NCI-H226 (cell line): ENCODE measurements around the gene TRAPPC3.

Experiments used
- DNase-seq: peaks from one replicate; pipeline ENCODE4 v3.0.0-alpha.2; 2015

The TRAPPC3 gene

DNA sequence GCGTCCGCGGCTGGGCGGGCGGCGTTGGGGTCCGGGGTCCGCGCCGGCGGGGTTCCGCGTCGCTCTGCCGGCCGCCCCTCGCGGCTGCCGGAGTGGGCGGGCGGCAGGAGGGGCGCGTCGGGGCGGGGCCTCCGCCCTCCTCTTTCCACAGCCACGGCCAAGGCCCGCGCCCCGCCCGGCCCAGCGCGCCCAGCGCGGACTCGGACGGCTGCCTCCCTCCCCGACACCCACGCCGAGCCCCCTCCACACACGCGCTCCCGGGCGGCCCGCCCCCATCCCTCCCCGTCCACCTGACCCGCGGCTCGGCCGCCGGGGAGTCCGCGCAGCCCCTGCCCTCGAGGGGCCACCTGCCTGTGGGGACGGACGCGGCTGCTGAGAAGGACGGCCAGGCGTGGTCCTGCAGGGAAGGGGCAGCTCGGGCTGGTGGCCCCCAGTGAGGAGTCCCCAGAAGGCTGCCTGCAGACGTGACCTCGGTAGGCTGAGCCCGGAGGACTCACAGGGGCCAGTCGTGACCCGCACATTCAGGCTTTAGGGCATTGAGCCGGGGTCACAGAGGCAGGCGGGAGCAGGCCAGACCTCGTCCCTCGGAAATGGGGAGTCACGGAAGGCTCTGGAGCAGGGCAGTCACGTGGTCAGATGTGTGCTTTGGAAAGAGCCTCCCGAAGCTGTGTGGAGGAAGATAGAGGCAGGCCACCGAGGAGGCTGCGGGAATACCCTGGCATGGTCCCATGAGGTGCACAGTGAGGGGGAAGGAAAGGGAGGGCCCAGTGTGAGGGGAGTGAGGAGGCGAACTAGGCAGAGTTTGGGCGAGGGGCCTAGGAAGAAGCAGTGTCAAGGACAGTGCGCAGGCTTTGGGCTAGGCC is 23.9 kb downstream of the TRAPPC3 start, which contains the start of gene COL8A2:
TSS of gene COL8A2 (minus strand) at position 94 of the 863 bp plus-strand sequence. CDS start 24,980 bp downstream, outside the sequence.
- DNase-seq, result no peak

DNA sequence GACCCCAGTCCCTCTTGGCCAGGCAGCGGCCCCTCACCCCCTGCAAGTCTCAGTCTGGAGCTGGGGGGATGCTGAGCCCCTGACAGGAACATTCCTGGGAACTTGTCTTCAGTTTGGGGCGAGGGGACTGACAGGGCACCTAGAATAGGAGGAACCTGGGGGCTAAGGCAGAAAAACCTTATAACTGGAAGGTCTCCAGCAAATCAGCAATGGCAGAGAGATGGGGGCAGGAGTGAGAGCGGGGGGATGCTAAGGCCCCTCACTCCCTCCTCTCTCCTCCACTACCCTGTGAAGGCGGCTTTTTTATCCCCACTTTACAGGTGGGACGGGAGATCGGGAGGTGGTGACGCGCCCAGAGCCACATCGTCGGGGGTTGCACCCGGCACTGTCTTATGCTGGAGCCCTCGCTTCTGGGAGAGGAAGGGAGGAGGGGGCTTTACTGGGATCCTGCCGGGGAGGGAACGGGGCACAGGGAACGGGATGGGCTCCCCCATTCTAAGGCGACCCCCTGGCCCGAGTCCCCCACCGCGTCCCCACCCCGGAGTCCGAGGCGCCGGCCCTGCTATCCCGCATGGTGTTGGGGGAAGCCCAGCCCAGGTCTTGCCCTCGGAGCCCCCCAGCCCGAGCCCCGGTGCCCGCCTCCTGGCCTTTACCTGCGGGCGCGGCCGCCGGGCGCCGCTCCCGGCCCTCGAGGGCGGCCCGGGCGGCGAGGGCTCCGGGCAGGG is 24.7 kb downstream of the TRAPPC3 start:
- DNase-seq, result no peak

DNA sequence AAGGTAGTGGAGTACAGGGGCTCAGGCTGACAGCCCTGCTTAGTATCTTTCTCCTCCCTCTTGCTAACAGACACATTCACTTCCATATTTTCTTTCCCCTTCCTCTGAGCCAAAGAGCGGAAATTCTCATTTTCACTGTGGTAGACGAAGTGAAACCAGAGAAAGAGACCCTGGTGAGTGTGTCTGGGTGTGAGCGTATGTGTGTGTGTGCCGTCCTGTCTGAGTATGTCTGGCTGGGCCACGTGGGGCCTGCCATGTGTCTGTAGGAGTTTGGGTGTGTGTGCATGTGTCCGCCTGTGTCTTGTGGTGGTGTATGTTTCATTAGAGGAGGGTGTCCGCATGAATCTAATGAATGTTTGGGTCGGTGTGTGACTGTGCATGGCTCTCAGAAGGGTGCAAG is 25.9 kb downstream of the TRAPPC3 start:
- DNase-seq, result no peak

DNA sequence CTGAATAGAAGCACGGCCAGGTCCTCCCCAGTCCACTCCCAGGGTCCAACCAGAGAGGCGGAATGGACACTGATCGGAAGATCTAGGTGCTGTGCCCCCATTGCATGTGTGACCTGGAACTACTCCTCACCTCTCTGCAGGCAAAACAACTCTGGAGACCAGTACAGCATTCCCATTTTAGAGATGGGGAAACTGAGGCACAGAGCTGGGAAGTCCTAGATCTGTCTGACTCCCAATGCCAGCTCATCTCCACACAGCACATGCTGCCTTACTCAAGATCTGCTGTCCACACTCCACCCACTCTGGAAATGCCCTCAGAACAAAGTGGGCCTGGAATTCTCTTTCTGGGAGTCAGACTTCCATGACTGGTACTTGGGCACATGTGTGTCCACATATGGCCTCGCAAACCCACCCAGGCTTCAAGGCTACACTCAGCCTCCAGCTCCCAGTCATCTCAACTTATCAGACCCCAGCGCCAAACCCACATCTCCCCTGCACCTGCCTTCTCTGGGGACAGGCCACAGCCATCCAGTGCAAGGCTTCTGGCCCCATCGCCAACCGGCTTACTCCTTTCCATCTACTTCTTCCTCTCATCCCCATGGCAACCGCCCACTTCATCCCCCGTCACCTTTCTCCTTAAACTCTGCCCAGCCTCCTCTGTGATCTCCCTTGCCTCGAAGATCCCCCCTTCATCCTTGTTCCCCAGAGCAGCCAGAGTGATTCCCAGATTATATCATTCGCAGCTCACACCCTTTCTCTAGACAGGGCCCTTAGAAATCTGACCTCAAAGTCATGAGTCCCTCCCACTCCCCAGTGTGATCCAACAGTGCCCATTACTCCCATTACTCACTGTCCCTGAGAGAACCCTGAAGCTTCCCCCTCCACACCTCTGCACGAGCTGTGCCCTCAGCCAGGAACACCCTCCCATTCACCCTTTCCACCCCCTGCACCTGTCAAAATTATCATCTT is 26.9 kb downstream of the TRAPPC3 start:
- no peak for DNase-seq

DNA sequence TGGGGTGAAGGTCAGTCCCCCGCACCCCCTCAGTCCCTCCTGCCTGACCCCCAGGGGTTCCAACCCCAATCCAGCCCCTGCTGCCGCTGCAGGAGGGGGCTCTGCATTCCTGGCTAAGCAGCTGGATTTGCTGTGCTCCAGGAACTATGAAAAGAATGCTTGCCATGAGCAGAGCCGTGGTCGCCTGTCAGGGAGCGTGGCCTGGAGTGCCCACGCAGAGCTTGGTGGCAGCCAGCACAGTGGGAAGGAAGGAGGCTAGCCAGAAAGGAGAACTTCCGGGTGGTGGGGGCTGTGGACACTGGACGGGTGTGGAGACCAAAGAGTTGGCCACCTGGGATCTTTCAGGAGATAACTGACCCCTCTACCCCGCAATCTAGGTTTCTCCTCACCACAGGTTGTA is 29.8 kb downstream of the TRAPPC3 start:
- no peak for DNase-seq

DNA sequence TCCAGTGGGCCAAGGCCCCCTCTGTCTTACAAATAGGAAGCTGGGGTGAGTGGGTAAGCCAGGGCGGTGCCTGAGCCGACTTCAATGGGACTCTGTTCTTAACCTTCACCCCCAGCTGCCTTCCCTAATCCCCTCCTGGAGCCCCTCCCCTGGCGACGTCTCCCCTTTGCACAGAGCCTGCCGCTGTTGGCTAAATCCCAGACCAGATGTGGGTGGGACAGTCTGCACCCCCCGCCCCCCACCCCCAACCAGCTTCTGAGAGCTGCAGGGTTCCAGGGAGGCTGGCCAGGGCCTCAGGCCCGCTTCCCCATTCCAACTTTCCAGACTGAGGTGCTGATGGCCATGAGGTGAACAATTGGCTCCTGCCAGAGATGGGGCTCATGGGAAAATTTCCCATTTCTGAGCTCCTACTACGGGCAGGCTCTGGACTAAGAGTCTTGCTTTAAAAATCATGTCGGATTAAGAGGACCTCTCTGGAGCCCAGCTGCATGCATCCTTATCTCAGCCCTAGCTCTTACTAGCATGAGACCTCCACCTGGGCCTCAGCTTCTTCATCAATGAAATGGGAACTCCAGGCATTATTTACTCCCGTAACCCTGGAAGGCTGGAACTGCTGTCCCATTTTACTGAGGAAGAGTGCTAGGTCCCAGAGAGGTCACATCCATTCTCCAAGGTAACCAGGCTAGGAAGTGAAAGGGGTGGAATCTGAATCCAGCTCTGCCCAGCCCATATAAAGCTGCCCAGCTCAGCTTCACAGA is 30.7 kb downstream of the TRAPPC3 start:
- DNase-seq, result no peak

DNA sequence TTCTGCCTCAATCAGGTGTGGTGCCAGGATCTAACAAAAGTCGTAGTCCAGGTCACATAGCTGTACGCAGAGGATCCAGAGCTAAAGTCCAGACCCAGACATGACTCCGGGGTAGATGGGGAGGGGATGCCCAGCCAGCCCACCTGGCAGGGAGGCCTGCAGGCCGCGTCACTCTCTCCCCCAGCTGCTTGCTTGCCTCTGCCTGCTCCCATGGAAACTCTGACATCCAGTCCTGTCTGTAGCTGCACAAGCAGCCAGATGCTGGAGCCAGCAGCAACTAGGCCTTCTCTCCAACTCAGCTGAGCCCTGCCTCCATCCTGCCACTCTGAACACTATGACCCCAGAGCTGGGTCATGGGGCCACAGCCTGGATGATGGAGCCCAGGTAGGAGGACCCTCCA is 32.4 kb downstream of the TRAPPC3 start:
- DNase-seq, result no peak

DNA sequence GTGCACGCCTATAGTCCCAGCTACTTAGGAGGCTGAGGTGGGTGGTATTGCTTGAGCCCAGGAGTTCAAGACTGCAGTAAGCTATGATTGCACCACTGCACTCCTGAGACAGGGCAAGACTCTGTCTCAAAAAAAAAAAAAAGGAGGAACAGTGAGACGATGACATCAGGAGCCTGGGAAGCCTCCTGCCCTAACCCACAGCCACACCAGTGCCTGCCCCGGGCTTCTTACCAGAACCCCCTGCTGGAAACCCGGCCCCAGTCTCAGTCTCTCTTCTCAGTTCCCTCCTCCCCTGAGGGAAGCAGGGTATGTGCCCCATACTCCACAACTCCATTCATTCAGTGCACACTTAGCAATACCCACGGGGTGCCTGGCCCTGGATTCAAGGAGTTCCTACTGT is 33.4 kb downstream of the TRAPPC3 start:
- DNase-seq, result no peak

DNA sequence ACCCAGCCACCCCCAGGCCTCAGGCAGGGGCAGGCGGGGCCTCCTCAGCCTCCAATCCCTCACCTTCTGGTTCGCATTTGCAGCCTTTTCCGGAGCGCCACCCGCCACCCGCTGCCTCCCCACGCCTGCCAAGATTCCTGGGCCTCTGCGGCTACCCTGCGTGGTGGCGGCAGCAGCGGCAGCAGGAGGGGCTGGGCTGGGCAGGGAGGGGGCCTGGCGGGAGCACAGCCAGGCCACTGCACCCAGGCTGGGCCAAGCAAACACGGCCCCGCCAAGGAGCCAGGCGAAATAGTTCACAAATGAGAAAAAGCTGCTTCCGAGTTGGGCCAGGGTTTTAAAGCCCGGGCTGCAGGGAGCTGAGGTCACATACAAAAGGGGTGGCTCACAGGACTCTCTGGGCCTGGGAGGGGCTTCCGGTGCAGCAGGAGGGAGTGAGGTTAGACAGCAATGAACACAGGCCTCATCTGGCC is 34.1 kb downstream of the TRAPPC3 start:
- DNase-seq, result no peak

DNA sequence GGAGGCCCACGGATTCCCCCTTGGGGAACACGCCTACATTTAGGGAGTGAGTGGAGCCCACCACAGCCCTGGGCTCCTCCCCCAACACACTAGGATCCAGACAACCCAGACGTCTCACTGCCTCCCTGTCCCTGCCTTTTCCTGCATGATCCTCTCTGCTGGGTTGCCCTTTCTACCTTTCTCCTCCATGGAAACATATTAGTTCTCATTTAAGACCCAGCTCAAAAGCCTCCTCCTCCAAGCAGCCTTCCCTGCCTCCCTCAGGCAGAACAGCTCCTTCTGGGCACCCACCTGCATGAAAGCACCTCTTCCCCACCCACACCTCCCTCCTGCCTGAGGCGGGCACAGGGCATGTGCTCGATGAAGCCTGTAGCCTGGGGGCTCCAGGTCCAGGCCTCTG is 34.9 kb downstream of the TRAPPC3 start:
- no peak for DNase-seq

DNA sequence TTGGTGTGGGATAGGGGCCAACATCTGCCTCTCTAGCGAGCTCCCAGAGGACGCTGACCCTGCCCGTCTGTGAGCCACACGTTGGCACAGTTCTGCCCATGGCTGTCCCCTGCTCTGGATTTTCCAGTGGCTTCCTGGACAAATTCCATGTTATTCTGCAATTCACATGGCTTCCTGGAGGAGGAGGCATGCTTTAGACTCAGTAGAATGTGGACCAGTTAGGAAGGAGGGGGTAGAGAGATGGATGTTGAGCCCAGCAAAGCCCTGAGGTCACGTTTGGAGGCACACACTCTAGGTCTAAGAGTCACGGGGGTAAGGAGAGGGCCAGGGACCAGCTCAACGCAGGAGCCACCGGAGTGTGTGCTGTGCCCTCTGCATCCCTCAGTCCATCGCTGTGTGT is 36.5 kb downstream of the TRAPPC3 start:
- DNase-seq, result no peak

DNA sequence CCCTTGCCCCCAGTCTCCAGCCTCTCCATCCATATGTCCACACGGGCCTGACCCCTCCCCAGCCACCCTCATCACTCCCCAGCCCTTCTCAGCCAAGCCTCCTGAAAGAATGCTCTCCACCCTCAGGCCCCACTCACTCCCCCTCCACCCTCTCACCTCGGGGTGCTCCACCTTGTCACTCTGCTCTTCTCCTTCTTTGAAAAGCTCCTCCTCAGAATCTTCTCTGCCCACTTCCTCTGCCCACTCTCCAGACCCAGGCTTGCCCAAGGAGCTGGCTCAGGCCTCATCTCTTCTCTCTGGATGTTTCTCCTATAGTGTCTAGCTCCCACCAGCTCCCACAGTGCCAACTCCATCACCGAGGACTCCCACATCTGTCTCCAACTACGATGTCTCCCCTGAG is 38.1 kb downstream of the TRAPPC3 start:
- no peak for DNase-seq

DNA sequence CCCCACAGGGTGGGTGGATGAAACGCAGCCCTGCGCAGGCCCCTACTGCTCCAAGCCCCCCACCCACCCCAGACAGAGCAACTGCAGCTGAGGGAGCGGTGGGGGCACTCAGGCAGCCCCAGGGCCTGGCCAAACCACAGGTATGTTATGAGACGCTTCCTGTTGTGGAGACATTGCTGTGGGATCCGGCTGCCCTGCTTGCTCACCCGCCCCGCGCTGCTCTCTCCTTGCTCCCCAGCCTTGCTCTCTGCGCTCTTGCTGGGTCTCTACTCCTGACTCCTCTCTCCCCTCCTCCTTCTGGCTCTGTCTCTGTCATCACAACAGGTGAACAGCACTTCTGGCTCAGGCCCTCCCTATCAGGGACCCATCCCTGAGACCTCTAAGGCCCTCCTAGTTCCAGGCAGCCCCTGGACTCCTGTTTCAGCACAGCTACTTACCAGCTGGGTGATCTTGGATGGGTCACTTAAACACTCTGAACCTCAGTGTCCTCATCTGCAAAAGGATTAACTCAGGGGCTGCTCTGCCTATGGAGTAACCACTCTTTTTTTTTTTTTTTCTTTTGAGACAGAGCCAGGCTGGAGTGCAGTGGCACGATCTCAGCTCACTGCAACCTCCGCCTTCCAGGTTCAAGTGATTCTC is 40.1 kb downstream of the TRAPPC3 start:
- DNase-seq, result peak; percentile 73

DNA sequence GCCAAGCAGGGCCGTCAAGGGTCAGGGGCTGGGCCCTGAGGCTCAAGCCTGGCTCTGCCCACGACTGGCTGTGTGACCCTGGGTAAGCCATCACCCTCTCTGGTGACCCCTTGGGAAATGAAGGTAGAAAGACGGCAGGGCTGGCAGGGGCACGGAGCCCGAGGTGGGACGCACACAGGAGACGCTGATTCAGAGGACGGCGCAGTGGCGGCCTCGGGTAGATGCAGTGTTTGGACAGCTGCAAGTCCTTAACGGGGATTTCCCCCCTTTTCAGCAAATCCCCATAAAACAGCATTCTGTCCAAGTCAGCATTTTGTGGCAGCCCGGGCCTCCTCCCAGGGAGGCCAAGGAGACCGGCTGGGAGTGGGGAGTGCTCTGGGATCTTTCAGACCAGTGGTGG is 41.0 kb downstream of the TRAPPC3 start:
- DNase-seq, result no peak

DNA sequence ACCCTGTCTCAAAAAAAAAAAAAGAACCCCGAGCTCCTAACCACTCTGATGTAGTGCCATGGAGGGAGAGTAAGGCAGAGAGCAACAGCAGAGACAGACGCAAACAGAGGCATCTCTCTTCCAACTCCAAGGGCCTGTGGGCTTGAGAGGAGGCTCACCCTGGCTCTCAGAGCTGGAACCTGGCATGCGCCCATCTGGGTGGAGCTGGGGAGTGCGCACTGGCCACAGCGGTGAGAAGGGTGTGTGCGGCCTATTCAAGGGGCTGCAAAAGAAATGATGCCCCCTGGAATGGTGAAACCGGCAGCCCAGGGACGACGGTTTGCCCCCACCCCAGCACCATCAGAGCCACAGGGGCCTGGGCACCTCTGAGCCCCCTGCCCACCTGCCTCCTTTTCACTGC is 41.9 kb downstream of the TRAPPC3 start:
- no peak for DNase-seq

DNA sequence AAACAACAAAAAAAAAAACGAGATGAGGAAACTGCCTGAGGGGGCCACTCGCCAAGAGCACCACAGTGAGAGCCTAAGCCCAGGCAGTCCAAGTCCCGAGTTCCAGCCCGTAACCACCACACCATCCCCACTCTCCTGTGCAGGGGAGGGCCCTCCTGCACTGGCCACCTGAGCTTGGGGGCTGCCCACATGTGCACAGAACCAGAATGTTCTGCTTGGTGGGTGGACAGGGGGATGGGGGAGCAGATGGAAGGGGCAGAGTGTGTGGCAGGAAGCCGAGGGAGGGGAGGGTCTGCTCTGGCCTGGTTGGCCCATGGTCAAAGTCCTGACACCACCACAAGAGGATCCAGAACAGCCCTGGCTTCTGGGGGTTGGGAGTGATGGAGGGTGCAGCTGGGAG is 43.0 kb downstream of the TRAPPC3 start:
- DNase-seq, result no peak

DNA sequence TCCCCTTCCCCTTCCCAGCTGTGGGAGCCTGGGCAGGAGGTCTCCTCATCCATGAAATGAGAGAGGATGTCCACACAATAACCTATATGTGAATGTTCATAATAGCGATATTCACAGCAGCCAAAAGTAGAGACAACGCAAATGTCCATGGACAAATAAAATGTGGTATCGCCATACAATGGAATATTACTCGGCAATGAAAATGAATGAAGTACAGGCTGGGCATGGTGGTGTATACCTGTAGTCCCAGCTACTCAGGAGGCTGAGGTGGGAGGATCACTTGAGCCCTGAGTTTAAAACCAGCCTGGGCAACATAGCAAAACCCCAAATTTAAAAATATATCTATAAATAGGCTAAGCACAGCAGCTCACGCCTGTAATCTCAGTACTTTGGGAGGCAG is 47.7 kb downstream of the TRAPPC3 start:
- no peak for DNase-seq

DNA sequence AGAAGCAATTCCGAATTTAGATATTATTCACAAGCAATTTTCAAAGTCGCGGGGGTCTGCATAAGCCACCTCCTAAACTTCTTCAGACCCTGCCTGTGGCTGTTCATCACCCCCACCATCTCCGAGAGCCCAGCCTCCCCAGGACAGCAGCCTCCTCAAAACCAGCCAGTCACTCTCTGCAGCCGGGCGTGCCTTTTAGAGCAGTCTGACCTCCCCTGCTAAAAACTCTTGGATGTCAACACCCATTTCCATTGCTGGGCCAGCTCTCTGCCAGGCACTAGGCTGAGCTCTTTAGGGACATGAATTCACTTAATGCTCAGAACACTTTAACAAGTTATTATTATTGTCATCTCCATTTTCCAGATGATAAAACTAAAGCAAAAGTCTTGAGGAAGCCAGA is 48.9 kb downstream of the TRAPPC3 start:
- DNase-seq, result no peak

DNA sequence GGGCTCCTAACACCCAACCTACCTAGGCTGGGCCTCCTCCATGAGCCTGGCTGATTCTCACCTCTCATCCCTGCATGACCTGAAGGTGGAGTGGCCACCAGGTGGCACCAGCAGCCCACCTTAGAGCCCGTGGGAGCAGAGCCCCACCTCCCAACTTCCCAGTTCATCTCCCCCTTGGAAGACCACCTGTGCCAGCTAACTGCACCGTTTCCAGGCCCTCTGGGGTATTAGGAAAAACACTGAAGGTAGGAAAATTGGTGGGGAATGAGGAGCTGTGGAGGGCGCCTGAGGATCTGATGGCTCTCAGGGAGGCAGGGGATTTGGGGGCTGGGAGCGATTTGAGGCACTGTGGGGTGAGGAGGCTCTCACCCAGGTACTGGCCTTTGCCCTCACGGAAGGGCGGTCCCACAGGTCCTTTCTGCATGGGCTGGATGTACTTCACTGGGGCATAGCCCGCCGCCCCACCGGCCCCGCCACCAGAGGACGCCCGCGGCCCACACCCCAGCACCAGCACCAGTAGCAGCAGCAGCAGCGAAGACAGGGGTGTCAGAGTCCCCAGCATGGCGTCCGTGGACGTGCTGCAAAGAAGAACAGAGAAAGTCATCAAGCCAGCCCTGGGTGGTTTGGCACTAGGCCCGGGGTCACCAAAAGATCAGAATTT is 49.5 kb downstream of the TRAPPC3 start:
- peak; percentile 63 for DNase-seq

DNA sequence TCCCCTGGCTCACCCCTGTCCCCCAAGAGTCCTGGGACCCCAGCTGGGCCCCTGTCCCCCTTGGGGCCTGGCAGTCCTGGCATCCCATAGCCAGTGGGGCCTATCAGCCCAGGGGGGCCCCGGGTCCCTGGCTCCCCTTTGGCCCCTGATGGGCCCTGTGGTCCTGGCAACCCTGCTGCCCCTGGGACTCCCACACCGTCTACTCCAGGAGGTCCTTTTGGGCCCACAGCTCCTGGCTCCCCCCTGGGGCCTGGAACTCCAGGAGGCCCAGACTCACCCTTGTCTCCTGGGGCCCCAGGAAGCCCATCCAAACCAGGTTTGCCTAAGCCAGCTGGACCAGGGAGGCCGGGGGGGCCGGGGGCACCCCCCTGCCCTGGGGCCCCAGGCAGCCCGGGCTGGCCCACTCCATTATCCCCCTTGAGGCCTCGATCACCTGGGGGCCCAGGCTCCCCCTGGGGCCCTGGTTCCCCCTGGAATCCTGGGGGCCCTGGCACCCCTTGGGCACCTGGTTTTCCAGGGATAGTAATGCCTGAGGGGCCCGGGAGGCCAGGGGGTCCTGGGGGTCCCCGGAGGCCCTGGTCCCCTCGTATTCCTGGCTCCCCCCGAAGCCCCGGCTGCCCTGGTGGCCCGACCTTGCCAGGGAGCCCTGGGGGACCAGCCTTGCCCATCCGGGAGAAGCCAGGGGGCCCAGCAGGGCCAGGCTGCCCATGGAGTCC is 50.5 kb downstream of the TRAPPC3 start:
- DNase-seq, result no peak
